Large intestine (tissue), 3 donors: Measurements from ENCODE around the gene CTSL. TPM values are rescaled to one million over a fixed set of nuclear protein-coding genes. Genes with fewer than 3 reads are reported as not detected.

Experiments
- DNase-seq, 2 donors: peaks; one replicate each; pipeline versions ENCODE4 v3.0.0 to v3.0.0-alpha.2; 2013
- H3K27ac ChIP-seq: one replicate; pipeline ENCODE4 v1.5.1; 2013; ENCODE audit warnings: low read length
- H3K27me3 ChIP-seq: 2 replicates; pipeline ENCODE4 v1.6.1; 2013; ENCODE audit warnings: low read length; ENCODE audit not compliant: control insufficient read depth, insufficient read depth
- H3K36me3 ChIP-seq: 2 replicates; pipeline ENCODE4 v1.6.1; 2013; ENCODE audit warnings: low read length; ENCODE audit not compliant: control insufficient read depth, insufficient read depth
- H3K4me1 ChIP-seq: one replicate; pipeline ENCODE4 v1.6.1; 2013; ENCODE audit warnings: low read length; ENCODE audit not compliant: control insufficient read depth, insufficient read depth
- H3K4me3 ChIP-seq: one replicate; pipeline ENCODE4 v1.5.1; 2013; ENCODE audit warnings: low read length
- H3K9me3 ChIP-seq: one replicate; pipeline ENCODE4 v1.6.1; 2013; ENCODE audit warnings: mild to moderate bottlenecking, low read depth, low read length, moderate library complexity; ENCODE audit not compliant: control insufficient read depth
- WGBS: methylation state at CpG from one replicate; pipeline ENCODE4 v1.1.5; 2013; ENCODE audit warnings: low lambda C conversion rate; ENCODE audit not compliant: insufficient coverage; 5-methylcytosine and 5-hydroxymethylcytosine counted together
- polyA plus RNA-seq: library from polyadenylated mRNA; unstranded; fragments of 120-200 nt; gene quantifications from one replicate; pipeline ENCODE4 v1.2.1, GENCODE V29; 2013

Gene CTSL
- polyA plus RNA-seq, 1 donor: 82.0 TPM

DNA sequence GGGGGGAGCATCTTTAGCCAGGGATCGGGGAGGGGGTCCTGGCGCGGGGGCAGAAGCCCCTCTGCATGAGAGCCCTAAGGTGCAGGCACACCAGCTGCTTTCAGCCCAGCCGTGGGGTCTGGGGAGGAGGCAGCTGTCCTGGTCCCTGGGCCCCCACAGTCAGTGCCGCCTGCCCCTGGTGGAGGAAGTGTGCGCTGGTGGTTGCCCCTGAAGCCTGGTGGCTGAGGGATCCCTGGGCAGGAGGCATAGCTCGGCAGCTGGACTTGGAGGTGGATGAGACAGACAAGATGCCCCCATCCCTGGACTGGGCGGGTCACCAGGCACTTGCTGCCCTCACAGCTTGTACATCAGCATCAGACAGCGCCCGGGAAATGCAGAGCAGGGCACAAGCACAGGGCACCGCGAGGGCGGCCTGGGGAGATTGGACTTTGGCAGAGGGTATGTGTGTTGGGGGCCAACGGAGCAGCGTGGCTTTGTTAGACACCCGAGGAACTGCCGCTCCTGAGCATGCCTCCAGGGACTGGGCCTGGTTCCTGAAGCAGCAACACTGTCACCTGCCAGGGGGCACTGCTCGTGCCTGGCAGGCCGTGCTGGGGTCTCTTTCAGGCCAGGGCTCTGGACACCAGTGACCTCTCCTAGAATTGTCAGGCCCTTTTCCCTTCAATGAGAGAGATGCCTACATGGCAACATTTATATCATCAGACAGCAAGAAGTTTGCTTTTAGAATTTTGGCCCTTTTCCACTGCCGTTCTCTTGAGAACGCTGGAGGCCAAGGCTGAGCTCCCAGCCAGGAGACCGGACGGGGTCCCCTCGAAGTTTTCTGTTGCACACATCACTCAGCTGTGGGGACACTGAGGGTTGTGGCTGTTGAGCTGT is 41.9 kb upstream of the CTSL start:
- H3K36me3 ChIP-seq: peaks cover 14% of the 10 kb centered on the region
- H3K27ac ChIP-seq: no peak overlapping the region
- no CpG with 5 or more reads among the region's 24 CpGs for WGBS
- peaks cover 13% of the 10 kb centered on the region for H3K4me1 ChIP-seq
- DNase-seq: no peak
- no peaks in the 10 kb centered on the region for H3K27me3 ChIP-seq
- no peaks in the 10 kb centered on the region for H3K9me3 ChIP-seq
- H3K4me3 ChIP-seq: no peak overlapping the region

DNA sequence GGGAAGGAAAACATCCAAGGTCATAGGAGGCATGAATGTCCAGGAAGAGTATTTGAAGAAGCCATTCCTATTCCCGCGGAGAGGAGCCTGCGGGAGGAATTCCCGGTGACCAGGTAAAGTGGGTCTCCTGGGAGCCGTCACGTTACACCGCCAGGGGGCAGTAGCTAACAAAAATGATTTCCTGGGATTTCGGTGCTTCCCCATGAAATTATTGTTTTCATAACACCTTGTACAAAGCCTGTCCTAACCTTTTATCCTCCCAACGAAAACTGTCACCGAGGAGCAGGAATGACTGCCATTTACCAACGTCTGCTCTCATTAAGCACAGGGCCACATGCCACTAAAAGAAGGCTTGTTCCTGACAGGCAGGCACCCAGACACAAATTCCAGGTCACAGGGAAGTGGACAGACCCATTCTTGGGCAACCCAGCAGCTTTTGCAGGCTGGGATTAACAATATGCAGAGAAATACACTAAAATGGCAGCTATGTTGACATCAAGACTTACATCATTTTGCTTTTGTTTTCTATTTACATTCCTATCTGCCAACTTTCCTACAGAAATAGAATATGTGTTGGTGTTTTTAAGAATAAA is 41.2 kb upstream of the CTSL start:
- Histone ChIP-seq H3K27ac (no peak overlapping the region), H3K27me3 (no peaks in the 10 kb centered on the region), H3K36me3 (peaks cover 11% of the 10 kb centered on the region), H3K9me3 (no peaks in the 10 kb centered on the region), H3K4me1 (peaks cover 13% of the 10 kb centered on the region), H3K4me3 (no peak overlapping the region)
- 0% methylated on average over 2 of the region's 11 CpGs for WGBS
- DNase-seq: peak; percentile 36 to 44

- peaks cover 11% of the 10 kb centered on the region for H3K36me3 ChIP-seq
- peaks cover 13% of the 10 kb centered on the region for H3K4me1 ChIP-seq
- no peaks in the 10 kb centered on the region for H3K27me3 ChIP-seq
- H3K27ac ChIP-seq: no peak overlapping the region
- WGBS: no CpG with 5 or more reads among the region's 4 CpGs
- DNase-seq: no peak
- no peaks in the 10 kb centered on the region for H3K9me3 ChIP-seq
- no peak overlapping the region for H3K4me3 ChIP-seq
Observed at GRCh38 chr9:87685441-87685840, 40.5 kb upstream of the CTSL start.

DNA sequence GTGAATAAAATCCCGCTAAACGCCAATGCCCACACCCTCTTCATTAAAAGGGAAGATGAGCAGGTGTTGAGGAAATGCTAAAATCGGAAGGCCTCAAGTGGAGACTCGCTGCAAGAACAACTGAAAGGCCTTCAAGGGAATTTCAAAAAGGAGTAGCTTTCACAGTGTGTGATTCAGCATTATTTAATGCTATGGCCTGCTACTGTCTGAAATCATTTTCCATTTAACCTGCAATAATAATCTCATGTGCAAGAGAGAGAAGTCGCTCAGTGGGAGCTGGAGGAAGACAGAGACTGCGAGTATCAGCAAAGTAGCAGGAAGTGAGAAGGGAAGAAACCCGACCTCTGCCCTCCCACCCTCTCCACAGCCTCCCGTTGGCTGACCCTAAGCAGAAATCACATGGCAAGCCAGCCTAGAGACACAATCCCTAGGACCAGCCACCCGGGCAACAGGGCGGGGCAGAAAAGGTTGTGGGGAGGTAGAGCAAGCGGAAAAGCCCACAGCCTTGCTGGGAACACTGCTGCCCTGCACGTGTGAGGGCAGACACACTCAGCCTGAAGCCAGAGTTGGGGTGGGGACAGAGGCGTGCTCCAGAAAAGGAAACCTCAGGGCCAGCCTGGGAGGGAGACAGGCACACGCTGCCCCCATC is 39.9 kb upstream of the CTSL start:
- peak in 1 of 2 donors; percentile 39 for DNase-seq
- no peaks in the 10 kb centered on the region for H3K9me3 ChIP-seq
- peaks cover 13% of the 10 kb centered on the region for H3K4me1 ChIP-seq
- WGBS: 100% methylated on average over 1 of the region's 14 CpGs
- peaks cover 9% of the 10 kb centered on the region for H3K36me3 ChIP-seq
- no peak overlapping the region for H3K4me3 ChIP-seq
- H3K27ac ChIP-seq: no peak overlapping the region
- H3K27me3 ChIP-seq: no peaks in the 10 kb centered on the region

DNA sequence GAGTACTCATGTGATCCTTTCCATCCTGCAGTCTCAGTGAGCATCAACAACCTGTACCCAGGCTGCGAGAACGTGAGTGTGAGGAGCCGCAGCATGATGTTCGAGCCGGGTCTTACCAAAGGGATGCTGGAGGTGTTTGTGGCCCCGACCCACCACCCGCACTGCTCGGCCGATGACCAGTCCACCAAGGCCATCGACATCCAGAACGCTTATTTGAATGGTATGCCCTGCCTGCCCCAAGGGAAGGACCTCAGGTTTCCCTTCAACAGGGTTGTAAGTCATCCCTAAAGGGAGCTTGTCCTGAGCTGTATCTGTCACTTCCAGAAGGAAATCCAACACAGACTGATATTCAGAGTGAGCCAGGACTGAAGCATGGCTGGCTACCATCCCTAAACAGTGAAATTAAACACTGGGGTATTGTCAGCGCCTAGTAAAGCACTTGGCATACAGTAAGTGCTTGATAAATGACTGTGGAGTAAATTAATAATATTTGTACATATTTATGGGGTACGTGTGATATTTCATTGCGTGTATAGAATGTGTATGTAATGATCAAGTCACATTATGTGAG is 39.3 kb upstream of the CTSL start:
- Histone ChIP-seq H3K9me3 (no peaks in the 10 kb centered on the region), H3K27ac (no peak overlapping the region)
- no CpG with 5 or more reads among the region's 14 CpGs for WGBS

DNA sequence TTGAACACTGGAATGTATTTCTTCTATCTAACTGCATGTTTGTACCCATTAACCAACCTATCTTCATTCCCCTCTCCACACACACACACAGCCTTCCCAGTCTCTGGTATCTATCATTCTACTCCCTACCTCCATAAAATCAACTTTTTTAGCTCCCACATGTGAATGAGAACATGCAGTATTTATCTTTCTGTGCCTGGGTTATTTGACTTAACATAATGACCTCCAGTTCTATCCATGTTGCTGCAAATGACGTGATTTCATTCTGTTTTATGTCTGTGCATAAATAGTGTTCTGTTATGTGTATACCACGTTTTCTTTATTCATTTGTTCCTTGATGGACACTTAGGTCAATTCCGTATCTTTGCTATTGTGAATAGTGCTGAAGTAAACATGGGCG is 38.7 kb upstream of the CTSL start:
- H3K4me1 ChIP-seq: peaks cover 6% of the 10 kb centered on the region
- H3K36me3 ChIP-seq: peaks cover 3% of the 10 kb centered on the region
- no peaks in the 10 kb centered on the region for H3K27me3 ChIP-seq
- DNase-seq: no peak
- 94% methylated on average over 3 of the region's 4 CpGs for WGBS
- peaks cover 1% of the 10 kb centered on the region for H3K9me3 ChIP-seq
- H3K4me3 ChIP-seq: no peak overlapping the region
- no peak overlapping the region for H3K27ac ChIP-seq

More for the DNA sequence above, 39.3 kb upstream of the CTSL start:
- peaks cover 9% of the 10 kb centered on the region for H3K4me1 ChIP-seq
- peaks cover 6% of the 10 kb centered on the region for H3K36me3 ChIP-seq
- DNase-seq: no peak
- H3K4me3 ChIP-seq: no peak overlapping the region
- no peaks in the 10 kb centered on the region for H3K27me3 ChIP-seq

- H3K36me3 ChIP-seq: peaks cover 27% of the 10 kb centered on the region
- no peaks in the 10 kb centered on the region for H3K4me1 ChIP-seq
- no peak for DNase-seq
- no CpG with 5 or more reads among the region's 3 CpGs for WGBS
- H3K27me3 ChIP-seq: no peaks in the 10 kb centered on the region
- H3K4me3 ChIP-seq: no peak overlapping the region
- H3K27ac ChIP-seq: no peak overlapping the region
- H3K9me3 ChIP-seq: peaks cover 7% of the 10 kb centered on the region
Observed at GRCh38 chr9:87694236-87694755, 31.6 kb upstream of the CTSL start.

GRCh38 chr9:87695523-87695922 is 30.4 kb upstream of the CTSL start:
- no CpG with 5 or more reads among the region's 1 CpG for WGBS
- DNase-seq: no peak
- H3K27ac ChIP-seq: no peak overlapping the region
- no peak overlapping the region for H3K4me3 ChIP-seq
- H3K9me3 ChIP-seq: peaks cover 7% of the 10 kb centered on the region
- no peaks in the 10 kb centered on the region for H3K27me3 ChIP-seq
- H3K36me3 ChIP-seq: peaks cover 33% of the 10 kb centered on the region
- H3K4me1 ChIP-seq: no peaks in the 10 kb centered on the region

- H3K27ac ChIP-seq: no peak overlapping the region
- H3K27me3 ChIP-seq: no peaks in the 10 kb centered on the region
- H3K9me3 ChIP-seq: peaks cover 7% of the 10 kb centered on the region
- DNase-seq: no peak
- H3K36me3 ChIP-seq: peaks cover 33% of the 10 kb centered on the region
- H3K4me3 ChIP-seq: no peak overlapping the region
- no peaks in the 10 kb centered on the region for H3K4me1 ChIP-seq
- WGBS: no CpG with 5 or more reads among the region's 7 CpGs
Observed at GRCh38 chr9:87696641-87697040, 29.3 kb upstream of the CTSL start.
